ENCODE measurements around the gene RPP14. TPM values are rescaled to one million over a fixed set of nuclear protein-coding genes. Genes with fewer than 3 reads are reported as not detected.
A peak's percentile ranks its signal among the peaks of the same experiment; 100 is the strongest.

The RPP14 gene
- total RNA-seq, 2 experiments from 2014 or later: 12.8 to 20.3 TPM

DNA sequence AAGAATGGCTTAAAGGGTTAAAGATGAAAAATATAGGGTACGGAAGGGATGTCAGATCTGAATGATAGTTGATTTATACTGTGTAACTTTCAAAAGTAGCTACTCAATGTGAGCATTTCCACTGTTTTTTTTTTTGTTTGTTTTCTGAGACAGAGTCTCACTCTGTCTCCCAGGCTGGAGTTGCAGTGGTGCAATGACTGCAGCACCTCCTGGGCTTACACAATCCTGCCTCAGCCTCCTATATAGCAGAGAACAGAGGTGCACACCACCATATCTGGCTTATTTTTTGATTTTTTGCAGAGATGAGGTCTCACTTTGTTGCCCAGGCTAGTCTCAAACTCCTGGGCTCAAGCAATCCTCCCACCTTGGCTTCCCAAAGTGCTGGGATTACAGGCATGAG is 16.7 kb downstream of the RPP14 start:
- no TSS peak for BruUV-seq (replicated peaks)
- CTCF ChIA-PET (ENCODE audit: unreplicated experiment): interaction anchor here (0.7 kb wide), 1 partner anchor 93 kb away, joined by 3 read pairs; no protein-coding TSS in a partner anchor
- intact Hi-C loops (cut with micrococcal nuclease; ENCODE audit: unreplicated experiment): loop anchor here (5.0 kb wide), 1 partner anchor 310 kb away; no protein-coding TSS in a partner anchor

DNA sequence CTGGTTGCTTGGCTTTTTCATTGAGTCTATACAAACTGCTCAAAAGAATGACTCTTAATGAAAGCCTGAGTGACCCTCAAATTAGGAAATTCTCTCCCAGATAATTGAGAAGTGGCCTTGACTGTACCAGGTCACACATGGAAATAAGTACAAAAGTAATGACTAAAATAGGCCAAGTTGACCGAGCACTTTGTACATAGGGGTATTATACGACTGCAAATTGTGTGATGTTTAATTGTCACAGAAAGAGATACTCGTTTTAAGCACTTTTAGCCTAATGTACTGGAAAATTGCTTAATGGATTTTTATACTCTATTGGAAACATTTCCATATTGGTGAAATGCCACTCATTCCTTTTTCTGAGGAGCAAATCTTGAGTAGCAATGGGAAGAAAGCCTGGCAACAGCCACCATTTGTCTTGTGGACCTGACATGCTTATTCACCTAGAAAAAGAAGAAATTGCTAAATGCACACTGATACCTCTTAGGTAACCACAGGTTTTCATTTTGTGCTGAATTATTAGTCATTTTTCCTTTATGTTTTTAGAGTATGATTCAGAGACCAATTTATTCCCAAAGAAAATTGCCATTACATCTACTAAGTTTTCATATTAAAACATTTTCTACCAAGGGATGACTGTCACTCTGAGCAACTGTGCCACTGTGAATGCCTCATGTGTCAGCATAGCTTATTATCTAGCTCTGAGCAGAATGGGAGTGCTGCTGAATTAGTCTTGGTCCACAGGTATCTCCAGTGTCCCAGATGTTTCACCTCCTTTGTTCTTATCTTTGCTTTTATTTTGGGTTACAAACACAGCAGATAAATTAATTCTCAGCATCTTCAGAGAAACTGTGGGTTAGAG is 17.7 kb downstream of the RPP14 start:
- intact Hi-C loops (cut with micrococcal nuclease; ENCODE audit: unreplicated experiment): loop anchor here (5.0 kb wide), 1 partner anchor 309 kb away; no protein-coding TSS in a partner anchor
- Histone ChIP-seq H3K27ac (ENCODE audit: low read depth, low read length, poor library complexity, severe bottlenecking) (no peak overlapping the region), H3K9me2 (ENCODE audit: insufficient read depth, low read length) (no peaks in the 10 kb centered on the region), H3K79me2 (ENCODE audit: insufficient read depth, low read depth, low read length) (peaks cover 11% of the 10 kb centered on the region; the same call in 1 of the 2 replicates), H2AFZ (ENCODE audit: low read length) (no peak overlapping the region), H3K4me2 (ENCODE audit: low read length) (no peak overlapping the region; the same call in 1 of the 2 replicates), H3K4me1 (ENCODE audit: insufficient read depth, low read length, poor library complexity, severe bottlenecking) (peaks cover 32% of the 10 kb centered on the region), H3K36me3 (ENCODE audit: insufficient read depth, low read length) (peaks cover 30% of the 10 kb centered on the region), H3K9me3 (ENCODE audit: low read length) (no peaks in the 10 kb centered on the region), H3K4me3 (ENCODE audit: low read depth, low read length, poor library complexity, severe bottlenecking) (no peak overlapping the region), H4K20me1 (ENCODE audit: insufficient read depth, low read length) (peaks cover 7% of the 10 kb centered on the region; the same call in 1 of the 2 replicates)
- ChIA-PET CTCF (ENCODE audit: unreplicated experiment) (no interaction called here), POLR2A (interaction anchor here (0.9 to 3.0 kb wide), 2 partner anchors 26 to 57 kb away, joined by 3 to 12 read pairs; no protein-coding TSS in a partner anchor)
- no peak for DNase-seq (ENCODE audit: low spot score)
- BruUV-seq (replicated peaks): TSS peak; percentile 8
- TF ChIP-seq EZH2phosphoT487 (IDR thresholded peaks at IDR 0.05; ENCODE audit: borderline replicate concordance, low read depth, low read length): no peak

More for the DNA sequence above, 16.7 kb downstream of the RPP14 start:
- no peaks in the 10 kb centered on the region for H3K9me2 ChIP-seq (ENCODE audit: insufficient read depth, low read length)
- no peak for DNase-seq (ENCODE audit: low spot score)
- H3K9me3 ChIP-seq (ENCODE audit: low read length): no peaks in the 10 kb centered on the region
- TF ChIP-seq, protein P1, sequence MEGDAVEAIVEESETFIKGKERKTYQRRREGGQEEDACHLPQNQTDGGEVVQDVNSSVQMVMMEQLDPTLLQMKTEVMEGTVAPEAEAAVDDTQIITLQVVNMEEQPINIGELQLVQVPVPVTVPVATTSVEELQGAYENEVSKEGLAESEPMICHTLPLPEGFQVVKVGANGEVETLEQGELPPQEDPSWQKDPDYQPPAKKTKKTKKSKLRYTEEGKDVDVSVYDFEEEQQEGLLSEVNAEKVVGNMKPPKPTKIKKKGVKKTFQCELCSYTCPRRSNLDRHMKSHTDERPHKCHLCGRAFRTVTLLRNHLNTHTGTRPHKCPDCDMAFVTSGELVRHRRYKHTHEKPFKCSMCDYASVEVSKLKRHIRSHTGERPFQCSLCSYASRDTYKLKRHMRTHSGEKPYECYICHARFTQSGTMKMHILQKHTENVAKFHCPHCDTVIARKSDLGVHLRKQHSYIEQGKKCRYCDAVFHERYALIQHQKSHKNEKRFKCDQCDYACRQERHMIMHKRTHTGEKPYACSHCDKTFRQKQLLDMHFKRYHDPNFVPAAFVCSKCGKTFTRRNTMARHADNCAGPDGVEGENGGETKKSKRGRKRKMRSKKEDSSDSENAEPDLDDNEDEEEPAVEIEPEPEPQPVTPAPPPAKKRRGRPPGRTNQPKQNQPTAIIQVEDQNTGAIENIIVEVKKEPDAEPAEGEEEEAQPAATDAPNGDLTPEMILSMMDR (conservative IDR thresholded peaks at IDR 0.05; ENCODE audit: low read length): no peak
- TF ChIP-seq EZH2phosphoT487 (IDR thresholded peaks at IDR 0.05; ENCODE audit: borderline replicate concordance, low read depth, low read length): no peak
- H4K20me1 ChIP-seq (ENCODE audit: insufficient read depth, low read length): peaks cover 7% of the 10 kb centered on the region; the same call in 1 of the 2 replicates
- H2AFZ ChIP-seq (ENCODE audit: low read length): no peak overlapping the region
- H3K4me2 ChIP-seq (ENCODE audit: low read length): no peak overlapping the region
- POLR2A ChIA-PET: interaction anchor here (0.6 to 1.5 kb wide), 2 partner anchors 29 to 437 kb away, joined by 3 to 7 read pairs; no protein-coding TSS in a partner anchor
- H3K36me3 ChIP-seq (ENCODE audit: insufficient read depth, low read length): peaks cover 40% of the 10 kb centered on the region
- H3K79me2 ChIP-seq (ENCODE audit: insufficient read depth, low read depth, low read length): peaks cover 11% of the 10 kb centered on the region; the same call in 1 of the 2 replicates
- peaks cover 32% of the 10 kb centered on the region for H3K4me1 ChIP-seq (ENCODE audit: insufficient read depth, low read length, poor library complexity, severe bottlenecking)
- no peak overlapping the region for H3K27ac ChIP-seq (ENCODE audit: low read depth, low read length, poor library complexity, severe bottlenecking)
- no peak overlapping the region for H3K4me3 ChIP-seq (ENCODE audit: low read depth, low read length, poor library complexity, severe bottlenecking)

Measured in OCI-LY7 (cell line).